SU-DHL-6 (cell line): ENCODE measurements around the gene DOCK9.

Experiments used
- CTCF ChIP-seq: fragments of 200-600 bp; sonication (generic); IDR thresholded peaks from one replicate; pipeline ENCODE4 v1.5.1; 2017; ENCODE audit warnings: antibody characterized with exemption, mild to moderate bottlenecking, low read length, moderate library complexity; ENCODE audit not compliant: insufficient read depth, poor library complexity, severe bottlenecking
- EZH2phosphoT487 ChIP-seq: fragments of 200-600 bp; sonication (generic), shearing (Covaris generic); conservative IDR thresholded peaks from 2 replicates; pipeline ENCODE4 v1.6.1; 2018; ENCODE audit warnings: mild to moderate bottlenecking, antibody characterized with exemption, low read length, moderate library complexity, mixed read lengths

DNA sequence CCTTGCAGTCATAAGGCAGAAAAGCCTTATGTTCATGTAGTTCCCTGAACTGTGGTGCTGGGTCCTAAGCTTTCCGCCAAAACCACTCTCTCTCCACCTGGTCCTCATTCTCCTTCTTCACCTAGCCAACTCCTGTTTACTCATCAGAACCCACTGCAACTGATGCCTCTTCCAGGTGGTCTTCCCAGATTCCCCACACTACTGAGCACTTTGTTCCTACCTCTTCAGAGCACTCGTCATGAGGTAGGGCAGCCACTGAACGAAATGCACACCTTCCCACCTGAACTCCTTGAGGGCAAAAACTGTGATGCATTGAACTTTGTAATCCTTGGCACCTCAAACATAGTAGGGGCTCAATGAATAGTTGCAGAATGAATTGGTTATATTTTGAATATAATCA is 100.4 kb downstream of the DOCK9 start:
- TF ChIP-seq CTCF, result no peak
- no peak for TF ChIP-seq EZH2phosphoT487
